ENCODE data around the gene BMP8A. TPM values are rescaled to one million over a fixed set of nuclear protein-coding genes. Genes with fewer than 3 reads are reported as not detected.

BMP8A gene
- total and polyA plus RNA-seq, 2 donors from 2014 or later: 1.2 TPM; not detected in 1

GRCh38 chr1:39573097-39573465, 81.6 kb downstream of the BMP8A start:
- Histone ChIP-seq H3K9ac (ENCODE audit: low read length in 3 of 3) (no peak overlapping the region), H3K4me3 (ENCODE audit: low read length in 3 of 3) (peak overlapping the region in 1 of 3 donors; percentile 1), H3K9me3 (ENCODE audit: control insufficient read depth in 2 of 3, insufficient read depth in 1 of 3, low read length in 3 of 3) (no peaks in the 10 kb centered on the region), H3K27ac (ENCODE audit: low read depth in 2 of 2, low read length in 2 of 2) (no peak overlapping the region), H3K4me1 (ENCODE audit: control insufficient read depth in 2 of 3, insufficient read depth in 2 of 3, low read depth in 1 of 3, low read length in 3 of 3) (peaks cover 0 to 22% (median 20%) of the 10 kb centered on the region in 3 donors), H3K36me3 (ENCODE audit: control insufficient read depth in 2 of 3, insufficient read depth in 3 of 3, low read length in 3 of 3) (peaks cover 9 to 45% (median 44%) of the 10 kb centered on the region in 3 donors), H3K27me3 (ENCODE audit: control insufficient read depth, insufficient read depth, low read length) (no peaks in the 10 kb centered on the region)
- intact Hi-C loops (cut with DNase I): no loop called here
- DNase-seq (no peak), FAIRE-seq (no peak)
- no peak for TF ChIP-seq CTCF (IDR thresholded peaks at IDR 0.05; ENCODE audit: borderline replicate concordance, extremely low read depth, insufficient read depth)

- Histone ChIP-seq H3K36me3 (ENCODE audit: control insufficient read depth in 2 of 3, insufficient read depth in 3 of 3, low read length in 3 of 3) (peaks cover 9 to 36% (median 35%) of the 10 kb centered on the region in 3 donors), H3K27ac (ENCODE audit: low read depth in 2 of 2, low read length in 2 of 2) (no peak overlapping the region), H3K4me1 (ENCODE audit: control insufficient read depth in 2 of 3, insufficient read depth in 2 of 3, low read depth in 1 of 3, low read length in 3 of 3) (peaks cover 0 to 22% (median 20%) of the 10 kb centered on the region in 3 donors), H3K9ac (ENCODE audit: low read length in 3 of 3) (peak overlapping the region in 2 of 3 donors; percentile 12 to 67), H3K27me3 (ENCODE audit: control insufficient read depth, insufficient read depth, low read length) (no peaks in the 10 kb centered on the region), H3K4me3 (ENCODE audit: low read length in 3 of 3) (peak overlapping the region; percentile 78 to 90 (median 86)), H3K9me3 (ENCODE audit: control insufficient read depth in 2 of 3, insufficient read depth in 1 of 3, low read length in 3 of 3) (no peaks in the 10 kb centered on the region)
- intact Hi-C loops (cut with DNase I): no loop called here
- no peak for TF ChIP-seq CTCF (IDR thresholded peaks at IDR 0.05; ENCODE audit: borderline replicate concordance, extremely low read depth, insufficient read depth)
- no peak for DNase-seq
- FAIRE-seq: no peak
Measured at GRCh38 chr1:39573736-39574624, 82.5 kb downstream of the BMP8A start.

- Histone ChIP-seq H3K9me3 (ENCODE audit: control insufficient read depth in 2 of 3, insufficient read depth in 1 of 3, low read length in 3 of 3) (no peaks in the 10 kb centered on the region), H3K9ac (ENCODE audit: low read length in 3 of 3) (peak overlapping the region; percentile 62 to 77 (median 67)), H3K4me3 (ENCODE audit: low read length in 3 of 3) (peak overlapping the region; percentile 78 to 90 (median 86)), H3K27ac (ENCODE audit: low read depth in 2 of 2, low read length in 2 of 2) (no peak overlapping the region), H3K4me1 (ENCODE audit: control insufficient read depth in 2 of 3, insufficient read depth in 2 of 3, low read depth in 1 of 3, low read length in 3 of 3) (peaks cover 0 to 22% (median 20%) of the 10 kb centered on the region in 3 donors), H3K36me3 (ENCODE audit: control insufficient read depth in 2 of 3, insufficient read depth in 3 of 3, low read length in 3 of 3) (peaks cover 5 to 29% (median 28%) of the 10 kb centered on the region in 3 donors), H3K27me3 (ENCODE audit: control insufficient read depth, insufficient read depth, low read length) (no peaks in the 10 kb centered on the region)
- intact Hi-C loops (cut with DNase I): no loop called here
- TF ChIP-seq CTCF (IDR thresholded peaks at IDR 0.05; ENCODE audit: borderline replicate concordance, extremely low read depth, insufficient read depth): no peak
- peak in 1 of 5 donors; percentile 29 for DNase-seq
- no peak for FAIRE-seq
Measured at GRCh38 chr1:39574646-39575045, 83.2 kb downstream of the BMP8A start.

Other genes starting within 250 kb of the BMP8A start
- 168 TPM for gene PABPC4, start 85.2 kb downstream of the BMP8A start, total RNA-seq
- gene PABPC4, start 85.2 kb downstream of the BMP8A start, polyA plus RNA-seq (ENCODE audit: insufficient read depth, low read depth, low replicate concordance): 60.5 TPM
- gene HEYL, start 148.0 kb downstream of the BMP8A start, total RNA-seq: 32.8 TPM
- 7.2 TPM for gene HEYL, start 148.0 kb downstream of the BMP8A start, polyA plus RNA-seq (ENCODE audit: insufficient read depth, low read depth, low replicate concordance)
- 2.0 TPM for gene NT5C1A, start 180.5 kb downstream of the BMP8A start, total RNA-seq
- gene NT5C1A, start 180.5 kb downstream of the BMP8A start, polyA plus RNA-seq (ENCODE audit: insufficient read depth, low read depth, low replicate concordance): 0.62 TPM
- 5.2 TPM for gene HPCAL4, start 199.8 kb downstream of the BMP8A start, total RNA-seq
- 3.9 TPM for gene HPCAL4, start 199.8 kb downstream of the BMP8A start, polyA plus RNA-seq (ENCODE audit: insufficient read depth, low read depth, low replicate concordance)
- gene PPIE, start 247.2 kb downstream of the BMP8A start, total RNA-seq: 58.6 TPM
- gene PPIE, start 247.2 kb downstream of the BMP8A start, polyA plus RNA-seq (ENCODE audit: insufficient read depth, low read depth, low replicate concordance): 52.0 TPM

Data from kidney (tissue), 14 donors.